OCI-LY7 (cell line): ENCODE data around the gene RGS17.

Experiments
- CTCF ChIP-seq: fragments of 200-600 bp; sonication (generic); conservative IDR thresholded peaks from 2 replicates; pipeline ENCODE4 v1.5.1; 2014; ENCODE audit warnings: mild to moderate bottlenecking, antibody characterized with exemption, low read length, moderate library complexity, mixed read lengths
- EZH2phosphoT487 ChIP-seq: fragments of 200-600 bp; sonication (generic); IDR thresholded peaks from 2 replicates; pipeline ENCODE4 v1.6.1; 2018; ENCODE audit warnings: low read depth, borderline replicate concordance, mild to moderate bottlenecking, mixed run types, antibody characterized with exemption, low read length, moderate library complexity, mixed read lengths

GRCh38 chr6:152980656-152981055 is 150.4 kb downstream of the RGS17 start:
- no peak for TF ChIP-seq CTCF
- TF ChIP-seq EZH2phosphoT487 = no peak
